Ishikawa (cell line): ENCODE results near the gene C10orf95.

ENCODE experiments used
- MAX ChIP-seq: IDR thresholded peaks from 2 replicates; pipeline ENCODE4 v1.6.1; 2012
- YY1 ChIP-seq: IDR thresholded peaks from 2 replicates; pipeline ENCODE4 v1.6.1; 2012; ENCODE audit warnings: low read depth
- TF ChIP-seq, protein P1 (sequence below): IDR thresholded peaks from 2 replicates; pipeline ENCODE4 v1.6.1; 2012; ENCODE audit warnings: low read depth, mild to moderate bottlenecking

- TF ChIP-seq, protein P1, sequence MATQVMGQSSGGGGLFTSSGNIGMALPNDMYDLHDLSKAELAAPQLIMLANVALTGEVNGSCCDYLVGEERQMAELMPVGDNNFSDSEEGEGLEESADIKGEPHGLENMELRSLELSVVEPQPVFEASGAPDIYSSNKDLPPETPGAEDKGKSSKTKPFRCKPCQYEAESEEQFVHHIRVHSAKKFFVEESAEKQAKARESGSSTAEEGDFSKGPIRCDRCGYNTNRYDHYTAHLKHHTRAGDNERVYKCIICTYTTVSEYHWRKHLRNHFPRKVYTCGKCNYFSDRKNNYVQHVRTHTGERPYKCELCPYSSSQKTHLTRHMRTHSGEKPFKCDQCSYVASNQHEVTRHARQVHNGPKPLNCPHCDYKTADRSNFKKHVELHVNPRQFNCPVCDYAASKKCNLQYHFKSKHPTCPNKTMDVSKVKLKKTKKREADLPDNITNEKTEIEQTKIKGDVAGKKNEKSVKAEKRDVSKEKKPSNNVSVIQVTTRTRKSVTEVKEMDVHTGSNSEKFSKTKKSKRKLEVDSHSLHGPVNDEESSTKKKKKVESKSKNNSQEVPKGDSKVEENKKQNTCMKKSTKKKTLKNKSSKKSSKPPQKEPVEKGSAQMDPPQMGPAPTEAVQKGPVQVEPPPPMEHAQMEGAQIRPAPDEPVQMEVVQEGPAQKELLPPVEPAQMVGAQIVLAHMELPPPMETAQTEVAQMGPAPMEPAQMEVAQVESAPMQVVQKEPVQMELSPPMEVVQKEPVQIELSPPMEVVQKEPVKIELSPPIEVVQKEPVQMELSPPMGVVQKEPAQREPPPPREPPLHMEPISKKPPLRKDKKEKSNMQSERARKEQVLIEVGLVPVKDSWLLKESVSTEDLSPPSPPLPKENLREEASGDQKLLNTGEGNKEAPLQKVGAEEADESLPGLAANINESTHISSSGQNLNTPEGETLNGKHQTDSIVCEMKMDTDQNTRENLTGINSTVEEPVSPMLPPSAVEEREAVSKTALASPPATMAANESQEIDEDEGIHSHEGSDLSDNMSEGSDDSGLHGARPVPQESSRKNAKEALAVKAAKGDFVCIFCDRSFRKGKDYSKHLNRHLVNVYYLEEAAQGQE: no peak
- TF ChIP-seq MAX (no peak), YY1 (no peak)
Measured at GRCh38 chr10:102475451-102476040, 24.2 kb upstream of the C10orf95 start.
